HG02943 (cell line): ENCODE results near the gene CACNG6.
"Not testable (repeated sequence)": the region's sequence is repeated elsewhere in the genome, so short reads cannot be mapped to it uniquely, and the experiment has no call there.

Source experiments
- ATAC-seq: cut with Tn5 transposase; IDR thresholded peaks from one replicate; pipeline ENCODE4 v1.9.1; 2021; ENCODE audit warnings: mild to moderate bottlenecking, low read depth, moderate library complexity; ENCODE audit not compliant: unreplicated experiment

Gene CACNG6

DNA sequence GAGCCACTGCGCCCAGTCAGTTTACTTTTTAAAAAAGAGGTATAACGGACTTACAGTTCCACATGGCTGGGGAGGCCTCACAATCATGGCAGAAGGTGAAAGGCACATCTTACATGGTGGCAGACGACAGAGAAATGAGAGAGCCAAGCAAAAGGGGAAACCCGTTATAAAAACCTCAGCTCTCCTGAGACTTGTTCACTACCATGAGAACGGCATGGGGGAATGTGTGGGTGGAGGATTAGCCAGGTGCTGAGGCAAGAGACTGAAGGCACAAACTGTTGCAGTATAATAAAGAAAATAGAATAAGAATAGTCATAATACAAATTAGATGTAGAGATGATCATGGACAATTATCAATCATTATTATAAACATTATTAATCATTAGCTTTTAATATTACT, 45.1 kb downstream of the CACNG6 start:
- ATAC-seq: not testable (repeated sequence)

DNA sequence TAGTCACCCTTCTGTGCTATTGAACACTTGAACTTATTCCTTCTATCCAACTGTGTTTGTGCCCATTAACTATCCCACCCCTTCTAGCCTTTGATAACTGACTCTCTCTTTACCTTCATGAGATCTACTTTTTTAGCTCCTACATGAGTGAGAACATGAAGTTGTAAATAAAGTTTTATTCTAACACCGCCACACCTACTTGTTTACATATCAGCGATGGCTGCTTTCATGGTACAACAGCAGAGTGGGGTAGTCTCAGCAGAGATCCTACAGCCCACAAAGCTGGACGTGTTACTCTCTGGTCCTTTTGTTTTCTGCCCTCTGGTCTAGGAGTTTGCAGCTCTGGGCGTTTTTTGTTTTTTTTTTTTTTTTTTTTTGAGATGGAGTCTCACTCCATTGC, 48.6 kb downstream of the CACNG6 start:
- no peak for ATAC-seq

DNA sequence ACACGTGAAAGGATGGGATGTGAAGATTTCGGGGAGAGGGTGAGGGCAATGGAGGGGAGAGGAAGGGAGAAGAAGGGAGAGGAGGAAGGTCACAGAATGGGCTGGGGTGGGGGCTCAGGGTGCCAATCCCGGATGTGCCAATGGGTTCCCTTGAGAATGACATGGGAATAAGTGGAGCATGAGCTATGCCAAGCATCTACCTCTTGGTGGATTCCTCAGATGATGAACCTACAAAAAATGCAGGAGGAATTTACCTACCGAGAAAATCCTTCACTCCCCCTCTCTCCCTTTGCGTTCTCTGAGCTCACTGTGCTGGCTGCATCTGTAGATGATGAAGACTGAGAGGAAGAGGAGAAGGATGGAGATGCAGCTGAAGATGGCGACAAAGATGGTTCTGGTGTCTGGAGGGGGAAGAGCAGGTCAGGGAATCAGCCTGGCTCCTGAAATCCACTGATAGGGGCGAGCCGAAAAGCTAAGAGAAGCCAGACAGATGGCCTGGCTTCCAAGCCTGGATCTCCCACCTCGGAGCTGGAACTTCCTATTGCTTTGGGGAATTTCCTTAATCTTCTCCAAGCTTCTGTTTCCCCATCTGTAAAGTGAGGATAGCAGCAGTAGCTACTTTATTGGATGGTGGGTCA, 50.7 kb downstream of the CACNG6 start:
- ATAC-seq: no peak

DNA sequence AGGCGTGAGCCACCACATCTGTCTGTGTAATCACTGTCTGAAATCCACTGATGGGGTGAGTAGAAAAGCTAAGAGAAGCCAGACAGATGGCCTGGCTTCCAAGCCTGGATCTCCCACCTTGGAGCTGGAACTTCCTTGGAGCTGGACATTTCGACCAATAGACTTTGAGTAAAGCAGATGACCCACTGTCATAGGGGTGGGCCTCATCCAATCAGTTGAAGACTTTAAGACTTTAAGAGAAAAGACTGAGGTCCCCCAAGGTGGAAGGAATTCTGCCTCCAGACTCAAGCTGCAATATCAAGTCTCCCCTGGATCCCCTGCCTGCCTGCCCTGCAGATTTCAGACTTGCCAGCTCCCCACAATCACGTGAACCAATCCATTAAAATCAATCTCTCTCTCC, 51.6 kb downstream of the CACNG6 start:
- no peak for ATAC-seq

DNA sequence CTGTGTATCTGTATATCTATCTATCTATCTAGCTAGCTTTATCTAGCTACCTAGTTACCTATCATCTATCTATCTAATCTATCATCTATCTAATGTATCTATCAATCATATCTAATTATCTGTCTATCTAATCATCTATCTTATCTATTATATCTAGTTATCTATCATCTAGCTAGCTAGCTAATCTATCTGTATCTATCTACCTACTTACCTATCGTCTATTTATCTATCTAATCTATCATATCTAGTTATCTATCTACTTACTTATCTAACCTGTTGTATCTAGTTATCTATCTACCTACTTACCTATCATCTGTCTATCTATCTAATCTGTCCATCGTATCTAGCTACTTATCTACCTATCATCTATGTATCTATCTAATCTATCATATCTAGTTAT, 54.3 kb downstream of the CACNG6 start:
- no peak for ATAC-seq

DNA sequence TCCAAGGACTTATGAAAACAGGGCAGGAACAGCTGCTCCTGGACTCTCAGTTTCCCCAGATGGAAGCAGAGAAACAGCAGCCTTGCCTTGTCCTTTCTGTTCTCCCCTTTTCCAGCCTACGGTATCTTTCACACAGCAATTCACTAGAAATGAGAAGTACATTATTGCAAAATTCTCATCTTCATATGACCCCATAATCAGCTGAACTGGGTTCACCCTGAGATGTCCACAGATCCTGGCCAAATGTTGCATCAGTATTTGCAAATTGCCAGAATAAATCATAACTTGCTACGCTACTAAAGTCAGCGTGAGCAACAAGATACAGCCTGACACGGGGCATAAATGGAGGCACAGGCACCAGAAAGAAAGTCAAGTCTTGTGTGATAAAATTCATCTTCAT, 56.2 kb downstream of the CACNG6 start:
- ATAC-seq: no peak
